ENCODE data around the gene GDI1. TPM values are rescaled to one million over a fixed set of nuclear protein-coding genes. Genes with fewer than 3 reads are reported as not detected.

GDI1 gene
- total RNA-seq, 4 donors from 2014 or later: 45.3 to 89.7 (median 61.6) TPM

DNA sequence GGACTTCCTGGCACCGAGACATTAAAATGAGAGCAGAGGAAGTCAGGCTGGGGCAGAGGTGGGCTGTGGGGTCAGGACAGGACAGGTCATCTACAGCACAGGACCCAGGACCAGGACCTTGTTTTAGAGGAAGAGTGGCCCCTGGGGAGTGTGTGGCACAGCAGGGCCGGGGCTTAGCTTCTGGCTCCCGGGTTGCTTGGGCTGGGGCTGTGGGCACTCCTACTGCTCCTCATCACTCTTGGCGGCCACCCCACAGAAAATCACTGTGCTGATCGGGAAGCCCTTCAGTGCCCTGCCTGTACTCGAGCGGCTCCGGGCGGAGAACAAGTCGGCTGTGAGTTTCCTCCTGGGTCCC is 16.6 kb upstream of the GDI1 start:
- TF ChIP-seq, protein P1, sequence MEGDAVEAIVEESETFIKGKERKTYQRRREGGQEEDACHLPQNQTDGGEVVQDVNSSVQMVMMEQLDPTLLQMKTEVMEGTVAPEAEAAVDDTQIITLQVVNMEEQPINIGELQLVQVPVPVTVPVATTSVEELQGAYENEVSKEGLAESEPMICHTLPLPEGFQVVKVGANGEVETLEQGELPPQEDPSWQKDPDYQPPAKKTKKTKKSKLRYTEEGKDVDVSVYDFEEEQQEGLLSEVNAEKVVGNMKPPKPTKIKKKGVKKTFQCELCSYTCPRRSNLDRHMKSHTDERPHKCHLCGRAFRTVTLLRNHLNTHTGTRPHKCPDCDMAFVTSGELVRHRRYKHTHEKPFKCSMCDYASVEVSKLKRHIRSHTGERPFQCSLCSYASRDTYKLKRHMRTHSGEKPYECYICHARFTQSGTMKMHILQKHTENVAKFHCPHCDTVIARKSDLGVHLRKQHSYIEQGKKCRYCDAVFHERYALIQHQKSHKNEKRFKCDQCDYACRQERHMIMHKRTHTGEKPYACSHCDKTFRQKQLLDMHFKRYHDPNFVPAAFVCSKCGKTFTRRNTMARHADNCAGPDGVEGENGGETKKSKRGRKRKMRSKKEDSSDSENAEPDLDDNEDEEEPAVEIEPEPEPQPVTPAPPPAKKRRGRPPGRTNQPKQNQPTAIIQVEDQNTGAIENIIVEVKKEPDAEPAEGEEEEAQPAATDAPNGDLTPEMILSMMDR (IDR thresholded peaks at IDR 0.05; ENCODE audit: low read depth): no peak

GRCh38 chrX:154426916-154427770 is 9.8 kb upstream of the GDI1 start:
- TF ChIP-seq, protein P1 (IDR thresholded peaks at IDR 0.05; ENCODE audit: low read depth): no peak

DNA sequence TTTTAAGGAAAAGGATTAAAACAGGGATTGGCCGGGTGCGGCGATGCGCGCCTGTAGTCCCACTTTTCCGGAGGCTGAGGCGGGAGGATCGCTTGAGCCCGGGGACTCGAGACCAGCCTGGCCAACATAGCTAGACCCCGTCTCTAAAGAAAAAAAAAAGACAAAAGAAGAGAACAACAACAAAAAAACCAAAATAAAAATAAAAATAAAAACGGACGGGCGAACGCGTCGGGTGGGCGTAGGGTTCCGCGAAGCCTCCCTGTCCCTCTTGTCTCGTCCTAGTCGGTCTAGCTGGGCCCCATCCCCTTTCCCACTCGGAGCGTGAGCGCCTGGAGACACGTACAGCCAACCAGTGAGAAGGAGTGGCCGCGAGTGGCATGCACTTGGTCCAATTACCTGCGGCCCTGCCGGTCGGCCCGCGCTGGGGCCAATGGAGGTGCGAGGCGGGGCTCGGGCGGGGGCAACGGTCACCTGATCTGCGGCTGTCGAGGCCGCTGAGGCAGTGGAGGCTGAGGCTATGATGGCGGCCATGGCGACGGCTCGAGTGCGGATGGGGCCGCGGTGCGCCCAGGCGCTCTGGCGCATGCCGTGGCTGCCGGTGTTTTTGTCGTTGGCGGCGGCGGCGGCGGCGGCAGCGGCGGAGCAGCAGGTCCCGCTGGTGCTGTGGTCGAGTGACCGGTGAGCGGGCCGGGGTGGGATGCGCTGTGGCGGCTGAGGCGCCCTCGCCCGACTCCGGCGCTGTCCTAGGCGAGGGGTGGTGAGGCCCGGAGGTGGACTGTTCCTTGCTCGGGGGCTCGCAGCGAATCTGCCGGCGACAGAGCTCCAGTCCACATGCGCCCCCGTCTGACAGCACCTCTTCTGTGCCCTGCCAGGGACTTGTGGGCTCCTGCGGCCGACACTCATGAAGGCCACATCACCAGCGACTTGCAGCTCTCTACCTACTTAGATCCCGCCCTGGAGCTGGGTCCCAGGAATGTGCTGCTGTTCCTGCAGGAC is 8.5 kb upstream of the GDI1 start, which contains the start of gene ATP6AP1:
Gene ATP6AP1, plus strand, starts transcription at position 502 of the 996 bp plus-strand sequence. Its CDS starts 16 bp downstream, at position 518.
- TF ChIP-seq, protein P1 (IDR thresholded peaks at IDR 0.05; ENCODE audit: low read depth): no peak

GRCh38 chrX:154429711-154430110 is 7.2 kb upstream of the GDI1 start:
- TF ChIP-seq, protein P1 (IDR thresholded peaks at IDR 0.05; ENCODE audit: low read depth): no peak

GRCh38 chrX:154430479-154430878 is 6.5 kb upstream of the GDI1 start:
- TF ChIP-seq, protein P1 (IDR thresholded peaks at IDR 0.05; ENCODE audit: low read depth): no peak

GRCh38 chrX:154430916-154431315 is 6.0 kb upstream of the GDI1 start:
- TF ChIP-seq, protein P1 (IDR thresholded peaks at IDR 0.05; ENCODE audit: low read depth): no peak

DNA sequence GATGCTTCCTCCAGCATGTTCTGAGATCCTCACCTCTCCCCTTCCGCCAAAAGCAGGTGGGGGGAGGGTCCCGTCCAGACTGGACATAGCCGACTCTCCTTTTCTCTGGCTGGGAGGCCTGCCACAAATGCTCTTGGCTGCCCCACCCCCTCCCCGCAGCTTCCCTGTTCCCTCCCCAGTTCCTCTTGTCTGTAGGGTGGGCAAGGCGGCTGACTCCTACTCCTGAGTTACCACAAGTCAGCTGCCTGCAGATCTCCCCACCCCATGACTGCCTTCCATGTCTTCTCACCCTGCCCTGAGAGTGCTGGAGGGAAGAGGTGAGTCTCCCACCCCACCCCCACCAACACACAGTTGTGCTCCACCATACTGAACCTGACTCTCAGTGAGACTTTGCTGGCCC is 5.6 kb upstream of the GDI1 start:
- TF ChIP-seq, protein P1 (IDR thresholded peaks at IDR 0.05; ENCODE audit: low read depth): no peak

Measured in subcutaneous adipose tissue (tissue), 4 donors.